C4-2B (cell line): Measurements from ENCODE around the gene OCA2.

Experiments used
- CTCF ChIP-seq: fragments of 450-650 bp; conservative IDR thresholded peaks from 2 replicates; pipeline ENCODE4 v1.5.1; 2017; ENCODE audit warnings: mild to moderate bottlenecking
- ZFX ChIP-seq: fragments of 450-650 bp; IDR thresholded peaks from 2 replicates; pipeline ENCODE4 v1.6.1; 2017

- TF ChIP-seq CTCF (no peak), ZFX (no peak)
Measured at GRCh38 chr15:27764339-27764738, 334.8 kb downstream of the OCA2 start.
